ENCODE data around the gene PLXNB2.

- TF ChIP-seq CTCF (IDR thresholded peaks at IDR 0.05): no peak
- no peak for TF ChIP-seq POLR2A (IDR thresholded peaks at IDR 0.05)
These were observed 65.0 kb downstream of the PLXNB2 start for GRCh38 chr22:50242406-50242949.
